ENCODE measurements around the gene GNAQ. TPM values are rescaled to one million over a fixed set of nuclear protein-coding genes. Genes with fewer than 3 reads are reported as not detected.

Gene GNAQ
- total RNA-seq, 4 donors from 2014 or later, result 40.8 to 54.7 (median 53.8) TPM

DNA sequence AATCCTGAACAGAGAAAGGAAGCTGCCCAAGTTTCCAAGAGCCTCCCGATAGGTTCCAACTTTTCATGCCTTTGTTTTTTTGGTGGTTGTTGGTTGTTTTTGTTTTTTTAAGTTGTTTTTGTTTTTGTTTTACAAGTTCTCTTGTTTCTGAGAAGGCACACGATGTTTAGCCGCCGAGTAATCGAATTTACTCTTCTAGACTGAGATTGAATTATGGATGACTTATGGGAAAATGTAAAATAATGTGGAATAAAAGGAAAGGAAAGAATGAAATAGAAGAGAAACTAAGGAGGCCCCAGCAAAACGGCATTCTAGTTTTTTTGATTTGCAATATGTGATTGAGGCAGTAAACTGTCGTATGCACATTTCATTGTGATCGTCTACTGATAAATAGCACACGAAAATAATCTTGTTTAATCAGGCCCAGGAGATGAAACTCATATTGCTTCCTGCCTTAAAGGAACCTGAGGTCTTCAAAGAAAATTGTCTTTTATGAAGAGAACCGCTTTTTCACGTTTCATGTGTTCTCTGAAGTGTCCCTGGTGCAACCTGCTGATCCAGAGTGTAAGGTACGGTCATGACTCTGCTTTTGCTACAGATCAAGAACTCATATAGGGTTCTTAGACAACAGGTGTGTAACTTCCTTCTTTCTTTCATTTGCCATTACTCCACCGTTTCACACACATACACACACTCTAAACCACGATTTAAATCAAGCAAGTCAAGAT, 1.3 kb upstream of the GNAQ start:
- ATAC-seq (ENCODE audit: low FRiP score), result no peak

DNA sequence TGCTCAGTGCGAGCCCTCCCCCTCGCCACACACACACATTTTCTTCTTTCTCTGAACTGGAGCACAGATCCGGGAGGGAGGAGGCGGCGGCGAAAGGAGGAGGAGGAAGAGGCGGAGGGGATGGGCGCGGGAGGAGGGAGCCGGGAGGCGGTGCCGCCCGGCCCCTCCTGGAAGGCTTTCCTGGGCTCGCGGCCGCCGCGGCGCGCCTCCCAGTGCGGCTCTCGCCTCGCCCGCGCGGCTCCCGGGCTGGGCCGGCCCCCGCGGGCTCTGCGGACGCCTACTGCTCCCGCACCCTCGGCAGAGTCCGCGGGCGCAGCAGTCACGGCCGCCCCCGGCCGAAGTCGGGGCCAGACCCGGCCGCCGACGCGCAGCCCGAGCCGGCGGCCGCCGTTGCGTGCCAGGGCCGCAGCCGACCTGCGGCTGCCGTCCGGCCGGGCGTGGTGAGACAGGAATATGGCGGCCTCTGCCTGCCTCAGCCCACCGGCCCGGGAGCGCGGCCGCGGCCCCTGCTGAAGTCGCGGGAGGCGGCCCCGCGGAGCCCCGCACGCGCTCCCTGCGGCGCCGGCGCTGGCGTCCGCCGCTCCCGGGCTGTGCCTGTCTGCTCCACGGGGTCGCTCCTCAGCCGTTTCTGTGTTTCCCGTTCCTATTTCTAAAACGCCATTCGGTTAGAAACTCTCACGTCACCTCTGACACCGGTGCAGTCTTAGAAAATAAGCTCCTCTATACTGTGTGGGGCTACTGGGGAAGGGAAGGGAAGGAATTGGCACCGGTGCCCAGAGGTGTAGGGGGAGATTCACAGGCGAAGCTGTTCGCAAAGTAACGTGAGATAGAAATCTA, 500 bp upstream of the GNAQ start:
- peak; percentile 88 for ATAC-seq (ENCODE audit: low FRiP score)
- TF ChIP-seq, protein P1, sequence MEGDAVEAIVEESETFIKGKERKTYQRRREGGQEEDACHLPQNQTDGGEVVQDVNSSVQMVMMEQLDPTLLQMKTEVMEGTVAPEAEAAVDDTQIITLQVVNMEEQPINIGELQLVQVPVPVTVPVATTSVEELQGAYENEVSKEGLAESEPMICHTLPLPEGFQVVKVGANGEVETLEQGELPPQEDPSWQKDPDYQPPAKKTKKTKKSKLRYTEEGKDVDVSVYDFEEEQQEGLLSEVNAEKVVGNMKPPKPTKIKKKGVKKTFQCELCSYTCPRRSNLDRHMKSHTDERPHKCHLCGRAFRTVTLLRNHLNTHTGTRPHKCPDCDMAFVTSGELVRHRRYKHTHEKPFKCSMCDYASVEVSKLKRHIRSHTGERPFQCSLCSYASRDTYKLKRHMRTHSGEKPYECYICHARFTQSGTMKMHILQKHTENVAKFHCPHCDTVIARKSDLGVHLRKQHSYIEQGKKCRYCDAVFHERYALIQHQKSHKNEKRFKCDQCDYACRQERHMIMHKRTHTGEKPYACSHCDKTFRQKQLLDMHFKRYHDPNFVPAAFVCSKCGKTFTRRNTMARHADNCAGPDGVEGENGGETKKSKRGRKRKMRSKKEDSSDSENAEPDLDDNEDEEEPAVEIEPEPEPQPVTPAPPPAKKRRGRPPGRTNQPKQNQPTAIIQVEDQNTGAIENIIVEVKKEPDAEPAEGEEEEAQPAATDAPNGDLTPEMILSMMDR (IDR thresholded peaks at IDR 0.05), result no peak
- DNase-seq (ENCODE audit: low spot score), result peak; percentile 55

More for the DNA sequence above, 1.3 kb upstream of the GNAQ start:
- TF ChIP-seq, protein P1 (IDR thresholded peaks at IDR 0.05), result no peak
- no peak for DNase-seq (ENCODE audit: low spot score)

DNA sequence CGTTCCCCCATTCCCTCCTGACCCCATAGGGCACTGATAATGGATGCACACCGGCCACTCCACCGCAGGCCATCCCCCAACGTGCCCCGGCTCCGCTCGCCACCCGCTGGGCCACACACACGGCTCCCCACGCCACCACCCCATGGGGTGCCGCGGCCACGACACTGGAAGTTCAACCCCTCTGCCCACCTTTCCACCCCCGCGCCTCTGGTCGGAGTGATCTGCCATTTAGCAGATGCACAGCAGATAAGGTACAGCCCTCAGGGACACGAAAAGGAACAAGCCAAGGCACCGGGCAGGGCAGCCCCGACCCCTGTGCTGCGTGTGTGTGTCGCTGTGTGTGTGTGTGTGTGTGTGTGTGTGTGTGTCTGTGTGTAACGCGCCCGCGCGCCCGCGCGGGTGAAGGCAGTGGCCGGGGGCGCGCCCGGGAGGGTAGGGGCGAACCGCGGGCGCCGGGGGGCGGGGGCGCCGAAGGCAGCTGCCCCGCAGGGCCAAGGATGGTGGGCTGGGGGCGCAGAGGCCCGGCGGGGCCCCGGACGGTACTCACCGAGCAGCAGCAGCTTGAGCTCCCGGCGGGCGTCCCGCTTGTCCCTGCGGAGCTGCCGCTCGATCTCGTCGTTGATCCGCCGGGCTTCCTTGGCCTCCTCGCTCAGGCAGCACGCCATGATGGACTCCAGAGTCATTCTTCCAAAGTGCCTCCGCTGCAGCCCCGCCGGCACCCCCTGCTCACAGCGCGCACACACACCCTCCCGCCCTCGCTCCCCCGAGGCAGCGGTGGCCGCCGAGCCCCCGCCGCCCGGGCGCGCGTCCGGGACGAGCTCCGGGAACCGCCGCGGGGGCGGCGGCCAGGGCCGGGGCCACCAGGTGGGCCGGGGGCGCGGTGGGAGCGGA, 813 bp downstream of the GNAQ start:
- DNase-seq (ENCODE audit: low spot score) (no peak), ATAC-seq (ENCODE audit: low FRiP score) (peak; percentile 13)
- TF ChIP-seq, protein P1 (IDR thresholded peaks at IDR 0.05), result no peak

DNA sequence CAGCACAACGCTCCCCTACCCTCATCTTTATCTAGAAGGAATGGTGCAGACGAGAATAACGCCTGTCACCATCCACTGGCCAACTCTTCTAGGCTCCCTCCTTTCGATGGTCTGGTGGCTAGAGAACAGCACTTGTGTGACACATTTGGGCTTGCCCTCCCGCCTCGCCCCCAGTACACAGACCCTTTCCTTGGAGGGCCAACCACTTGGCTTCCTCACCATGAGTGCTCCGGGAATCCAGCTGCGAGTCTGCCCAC, 1.4 kb downstream of the GNAQ start:
- no peak for ATAC-seq (ENCODE audit: low FRiP score)
- DNase-seq (ENCODE audit: low spot score), result no peak
- TF ChIP-seq, protein P1 (IDR thresholded peaks at IDR 0.05), result no peak

DNA sequence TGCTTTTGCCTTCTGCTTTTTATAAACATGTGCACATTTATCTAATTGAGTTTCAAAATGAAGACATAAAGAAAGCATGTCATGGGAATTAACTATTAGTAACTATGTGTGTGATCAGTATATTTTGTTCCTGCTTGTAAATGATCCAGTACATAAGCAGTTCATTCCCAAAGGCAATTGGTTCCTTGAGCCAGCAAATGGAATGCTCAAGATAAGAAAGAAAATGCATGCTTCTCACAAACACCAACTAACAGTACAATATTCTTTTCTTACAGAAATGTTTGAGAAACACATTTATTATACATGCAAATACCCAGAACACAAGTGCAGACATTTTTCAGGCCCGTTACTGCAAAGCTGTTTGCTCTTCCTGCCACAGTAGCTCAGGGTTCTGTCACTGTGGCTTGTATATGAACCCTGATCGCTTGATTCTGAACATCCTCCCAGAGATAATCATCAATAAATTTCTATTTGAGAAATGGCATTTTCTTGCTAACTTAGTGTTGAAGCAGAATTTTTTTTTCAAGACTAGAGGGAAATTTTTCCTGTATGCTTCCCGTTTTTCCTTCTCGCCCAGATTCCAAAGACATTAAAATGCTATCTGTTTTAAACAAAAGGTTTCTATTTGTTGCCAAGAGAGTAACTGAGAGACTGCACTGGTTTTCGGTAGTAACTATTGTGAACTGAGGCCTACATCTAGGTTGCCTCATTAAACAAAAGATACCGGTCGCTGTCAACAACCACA, 1.9 kb downstream of the GNAQ start:
- DNase-seq (ENCODE audit: low spot score) (no peak), ATAC-seq (ENCODE audit: low FRiP score) (no peak)
- TF ChIP-seq, protein P1 (IDR thresholded peaks at IDR 0.05), result no peak

DNA sequence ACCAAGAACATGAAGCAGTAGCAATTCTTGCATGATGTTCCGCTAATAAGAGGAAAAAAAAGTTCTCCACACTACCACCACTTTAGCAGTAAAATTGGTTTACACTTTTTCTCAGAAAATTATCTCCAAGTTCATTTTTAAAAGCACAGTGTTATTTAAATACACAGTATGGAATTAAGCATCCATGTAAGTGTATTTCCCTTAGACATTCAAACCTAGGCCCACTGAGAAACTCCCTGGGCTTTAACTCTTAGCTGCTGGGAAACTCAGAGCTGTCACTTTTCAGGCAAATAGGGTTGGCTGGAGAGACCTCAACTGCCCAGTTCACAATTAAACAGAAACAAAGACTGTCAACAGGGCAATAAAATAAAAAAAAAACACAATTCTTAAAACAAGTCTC, 2.7 kb downstream of the GNAQ start:
- ATAC-seq (ENCODE audit: low FRiP score) (no peak), DNase-seq (ENCODE audit: low spot score) (no peak)
- TF ChIP-seq, protein P1 (IDR thresholded peaks at IDR 0.05), result no peak

Data from omental fat pad (tissue), 4 donors.